Activated CD4-positive, CD25-positive, alpha-beta regulatory T cell treated with anti-CD3 and anti-CD28 coated beads, Interleukin-2, amount 50 U/mL, for 72 hours (primary cell): ENCODE measurements around the gene DCT.

Experiments used
- DNase-seq: peaks from one replicate; pipeline ENCODE4 v3.0.0; 2021

The DCT gene

DNA sequence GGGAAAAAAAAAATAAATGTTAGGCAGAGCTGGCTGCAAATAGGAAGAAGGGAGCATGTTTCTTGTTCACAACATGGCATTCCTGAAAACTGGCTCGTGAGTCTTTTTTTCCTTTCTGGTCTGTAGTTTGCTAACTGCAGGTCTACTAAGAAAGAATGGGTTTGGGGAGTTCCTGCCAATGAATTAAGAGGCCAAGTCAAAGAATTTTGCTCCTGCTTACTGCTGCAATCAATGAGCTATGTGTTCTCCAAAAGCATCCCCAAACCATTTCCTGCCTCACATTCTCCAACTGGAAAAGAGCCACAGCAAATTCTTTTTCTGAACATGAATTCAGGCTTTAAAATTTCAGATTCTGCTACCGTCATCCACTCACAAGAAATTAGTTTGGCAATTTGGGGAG lies 88.6 kb downstream of the DCT start:
- no peak for DNase-seq

DNA sequence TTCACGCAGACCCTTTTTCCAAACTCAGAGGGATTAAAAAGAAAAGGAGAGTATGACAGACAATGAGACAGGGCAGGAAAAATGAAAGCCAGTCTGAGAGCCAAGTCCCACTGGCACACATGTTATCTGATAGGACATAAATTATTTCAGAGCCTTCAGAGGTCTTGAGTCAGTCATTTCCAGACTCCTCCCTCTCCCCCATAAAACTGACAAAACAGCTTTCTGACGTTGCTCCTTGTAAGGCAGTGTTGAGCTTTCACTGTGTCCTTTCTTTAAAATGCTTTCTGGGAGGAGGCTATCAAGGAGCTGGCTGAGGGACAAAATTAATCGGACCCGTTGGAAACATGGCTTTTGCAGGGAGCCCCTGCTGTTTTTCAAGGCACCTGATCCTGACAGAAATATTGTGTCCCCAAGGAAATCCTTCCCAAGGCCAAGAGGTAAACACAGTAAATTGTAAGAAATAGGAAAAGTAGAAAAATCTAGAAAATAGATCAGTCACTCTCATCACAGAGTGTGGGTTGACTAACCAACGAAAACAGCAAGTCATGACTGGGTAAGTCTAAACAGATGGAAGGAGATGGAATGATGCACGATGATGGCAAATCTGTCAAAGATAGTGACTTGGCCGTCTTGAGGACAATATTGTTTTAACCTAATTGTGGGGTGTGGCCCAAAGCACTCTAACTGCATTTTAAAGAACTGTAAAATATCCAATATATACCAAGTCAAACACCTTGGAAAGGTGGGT lies 89.7 kb downstream of the DCT start:
- no peak for DNase-seq

DNA sequence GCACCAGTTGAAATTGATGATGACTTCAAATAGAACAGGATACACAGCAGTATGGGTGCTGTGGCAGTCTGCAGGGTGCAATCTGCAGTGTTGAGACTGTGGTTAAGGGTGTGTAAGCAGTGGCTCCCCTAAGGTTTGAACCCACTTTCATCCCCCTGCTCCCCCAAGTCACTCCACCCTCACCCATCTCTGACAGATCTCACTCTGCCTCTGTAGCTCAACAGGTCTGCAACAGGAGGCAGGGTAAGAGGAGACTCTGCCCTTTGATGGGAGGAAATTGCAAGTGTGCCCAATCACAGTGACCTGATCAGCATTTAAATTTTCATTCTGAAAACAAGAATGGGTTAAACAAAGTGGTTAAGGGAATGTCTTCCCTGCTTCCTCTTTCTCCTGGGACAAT lies 92.4 kb downstream of the DCT start:
- no peak for DNase-seq
